Ecto neural progenitor cell (in vitro differentiated cells): ENCODE measurements around the gene OR4E2.
"Not testable (repeated sequence)": the region's sequence is repeated elsewhere in the genome, so short reads cannot be mapped to it uniquely, and the experiment has no call there.

Source experiments
- DNase-seq: peaks from one replicate; pipeline ENCODE4 v3.0.0-alpha.2; 2018; ENCODE audit warnings: low spot score

Gene OR4E2

GRCh38 chr14:21653331-21653885, at the start of gene OR4E2:
TSS of gene OR4E2 (plus strand) at chr14:21653835. CDS start at chr14:21665083, 11,248 bp downstream.
- DNase-seq: no peak

GRCh38 chr14:21612324-21612723, 41.3 kb upstream of the OR4E2 start:
- no peak for DNase-seq

GRCh38 chr14:21614240-21614639, 39.4 kb upstream of the OR4E2 start:
- no peak for DNase-seq

- DNase-seq: peak; percentile 48
Observed at GRCh38 chr14:21617614-21618013, 36.0 kb upstream of the OR4E2 start.

- DNase-seq: no peak
Observed at GRCh38 chr14:21626491-21627230, 27.0 kb upstream of the OR4E2 start.

GRCh38 chr14:21630503-21630902, 23.1 kb upstream of the OR4E2 start:
- not testable (repeated sequence) for DNase-seq

- no peak for DNase-seq
Observed at GRCh38 chr14:21631084-21631483, 22.6 kb upstream of the OR4E2 start.

GRCh38 chr14:21634840-21635239, 18.8 kb upstream of the OR4E2 start, which contains the start of gene OR10G2:
TSS of gene OR10G2 (minus strand) at chr14:21634940. CDS start at chr14:21634842, 98 bp downstream.
- no peak for DNase-seq

- no peak for DNase-seq
Observed at GRCh38 chr14:21642683-21643082, 11.0 kb upstream of the OR4E2 start.

- DNase-seq: no peak
Observed at GRCh38 chr14:21643407-21643806, 10.2 kb upstream of the OR4E2 start.

- DNase-seq: no peak
Observed at GRCh38 chr14:21647380-21647779, 6.3 kb upstream of the OR4E2 start.

- no peak for DNase-seq
Observed at GRCh38 chr14:21652209-21652808, 1.3 kb upstream of the OR4E2 start.

GRCh38 chr14:21654215-21654614, 580 bp downstream of the OR4E2 start:
- DNase-seq: no peak

- no peak for DNase-seq
Observed at GRCh38 chr14:21656980-21657379, 3.3 kb downstream of the OR4E2 start.

- no peak for DNase-seq
Observed at GRCh38 chr14:21668377-21668776, 14.7 kb downstream of the OR4E2 start.

- DNase-seq: no peak
Observed at GRCh38 chr14:21669284-21669683, 15.6 kb downstream of the OR4E2 start.

GRCh38 chr14:21671371-21671770, 17.7 kb downstream of the OR4E2 start:
- DNase-seq: no peak

- DNase-seq: no peak
Observed at GRCh38 chr14:21672116-21672515, 18.5 kb downstream of the OR4E2 start.

- no peak for DNase-seq
Observed at GRCh38 chr14:21673718-21674117, 20.1 kb downstream of the OR4E2 start, which contains the start of gene OR4E1. TSS of gene OR4E1 (minus strand) at chr14:21673818. CDS start at chr14:21670935, 2,883 bp downstream.

GRCh38 chr14:21675566-21675965, 21.9 kb downstream of the OR4E2 start:
- DNase-seq: no peak

GRCh38 chr14:21680072-21680471, 26.4 kb downstream of the OR4E2 start:
- DNase-seq: no peak

GRCh38 chr14:21686468-21686867, 32.8 kb downstream of the OR4E2 start:
- DNase-seq: no peak

GRCh38 chr14:21694425-21694824, 40.8 kb downstream of the OR4E2 start:
- no peak for DNase-seq
